Heart left ventricle (tissue), 13 donors: ENCODE results near the gene C1QTNF6.

Experiments
- POLR2A ChIP-seq, 2 donors: fragments of 450-650 bp; IDR thresholded peaks; one replicate each; pipeline ENCODE4 v1.6.1; 2017; ENCODE audit warnings: antibody characterized with exemption in 2 of 2, mild to moderate bottlenecking in 2 of 2, moderate library complexity in 2 of 2
- TF ChIP-seq, protein P1 (sequence below), 12 donors: fragments of 200-600 bp; sonication (generic) in 4 of 12; IDR thresholded peaks; one replicate each; pipeline versions ENCODE4 v1.5.0 to v1.8.0; 2018 to 2022; ENCODE audit warnings: antibody characterized with exemption in 12 of 12, mild to moderate bottlenecking in 5 of 12
- donor health status: ischemic (EF 13 %, LVEDD 7.1; RV severe dilation, severe dysfunction).
- donor health status: DM: no; HTN: yes; CAD: no.
- donor health status: DM: no; HTN: no; CAD: no.
- donor health status: ischemic (EF 25% LVEDD 6.9; RV normal size, moderate dysfunction).
- donor health status: ischemic (EF 25% LVEDD 5.7; RV mildly dilated, moderate dysfunction).
- donor health status: ischemic (EF 35%, LVEDD 5.7; RV mildly dilated, moderate dysfunction).
- donor health status: nonischemic (EF 11% LVEDD 7.7; RV severe dilation, severe dysfunction).
- donor health status: DM: yes; HTN: yes; CAD: no.
- donor health status: PGD.
- donor health status: ischemic (EF 29% LVEDD 5.4; RV normal size, mild dysfunction).
- donor health status: nonischemic (EF 23%, LVEDD 6.1; RV moderate dilation, normal function).

DNA sequence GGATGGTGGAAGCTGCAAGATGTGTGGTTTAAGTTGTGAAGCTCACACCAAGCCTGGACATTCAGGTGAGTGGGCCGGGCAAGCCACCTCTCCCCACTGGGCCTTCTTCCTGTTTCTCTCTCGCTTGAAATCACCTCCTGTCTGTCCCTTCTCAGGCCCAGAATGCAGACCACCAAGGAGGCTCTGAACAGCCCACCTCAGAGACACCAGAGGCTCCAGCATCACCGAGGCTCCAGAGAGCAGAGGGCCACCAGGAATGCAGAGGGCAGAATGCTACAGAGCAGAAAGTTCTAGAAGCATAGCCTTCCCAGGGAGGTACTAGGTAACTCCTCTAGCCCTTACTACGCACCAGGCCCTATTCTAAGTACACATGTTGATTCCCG, 23.6 kb downstream of the C1QTNF6 start:
- TF ChIP-seq, protein P1, sequence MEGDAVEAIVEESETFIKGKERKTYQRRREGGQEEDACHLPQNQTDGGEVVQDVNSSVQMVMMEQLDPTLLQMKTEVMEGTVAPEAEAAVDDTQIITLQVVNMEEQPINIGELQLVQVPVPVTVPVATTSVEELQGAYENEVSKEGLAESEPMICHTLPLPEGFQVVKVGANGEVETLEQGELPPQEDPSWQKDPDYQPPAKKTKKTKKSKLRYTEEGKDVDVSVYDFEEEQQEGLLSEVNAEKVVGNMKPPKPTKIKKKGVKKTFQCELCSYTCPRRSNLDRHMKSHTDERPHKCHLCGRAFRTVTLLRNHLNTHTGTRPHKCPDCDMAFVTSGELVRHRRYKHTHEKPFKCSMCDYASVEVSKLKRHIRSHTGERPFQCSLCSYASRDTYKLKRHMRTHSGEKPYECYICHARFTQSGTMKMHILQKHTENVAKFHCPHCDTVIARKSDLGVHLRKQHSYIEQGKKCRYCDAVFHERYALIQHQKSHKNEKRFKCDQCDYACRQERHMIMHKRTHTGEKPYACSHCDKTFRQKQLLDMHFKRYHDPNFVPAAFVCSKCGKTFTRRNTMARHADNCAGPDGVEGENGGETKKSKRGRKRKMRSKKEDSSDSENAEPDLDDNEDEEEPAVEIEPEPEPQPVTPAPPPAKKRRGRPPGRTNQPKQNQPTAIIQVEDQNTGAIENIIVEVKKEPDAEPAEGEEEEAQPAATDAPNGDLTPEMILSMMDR (IDR thresholded peaks at IDR 0.05) = no peak
- no peak for TF ChIP-seq POLR2A (IDR thresholded peaks at IDR 0.05)
